Measurements from ENCODE around the gene BAZ2A.

DNA sequence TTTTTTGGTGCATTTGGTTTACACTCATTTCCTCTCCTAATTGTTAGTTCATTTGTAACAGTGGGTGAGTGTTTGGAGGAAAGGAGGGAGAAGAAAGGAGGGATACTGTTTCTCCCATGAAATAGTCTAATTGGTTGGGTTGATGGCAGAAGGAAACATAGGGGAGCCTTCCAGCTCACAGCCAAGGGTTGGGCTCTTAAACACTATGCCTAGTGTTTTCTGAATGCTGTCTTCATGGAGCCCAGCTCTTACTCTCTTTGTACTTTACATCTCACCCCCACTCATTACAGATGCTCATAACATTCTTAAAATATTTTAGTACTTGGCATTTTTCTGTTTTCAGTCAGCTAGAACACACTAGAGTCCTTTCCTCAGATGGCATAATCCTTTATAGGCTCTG is 38.2 kb downstream of the BAZ2A start:
- TF ChIP-seq YY1 (IDR thresholded peaks at IDR 0.05; ENCODE audit: insufficient read depth, insufficient read length) (no peak), ZNF274 (IDR thresholded peaks at IDR 0.05; ENCODE audit: low read depth, low read length) (no peak), SUZ12 (IDR thresholded peaks at IDR 0.05; ENCODE audit: extremely low read depth, insufficient read depth, insufficient read length) (no peak)
